IMR-90 (cell line): ENCODE results near the gene MTA3.

ENCODE experiments used
- CEBPB ChIP-seq: IDR thresholded peaks from 2 replicates; pipeline ENCODE4 v1.6.1; 2012; ENCODE audit warnings: low read depth, low read length, improper control_type of control experiment
- CTCF ChIP-seq: conservative IDR thresholded peaks from 2 replicates; pipeline ENCODE4 v1.5.1; 2012; ENCODE audit warnings: mild to moderate bottlenecking, low read depth, low read length, improper control_type of control experiment
- ELK1 ChIP-seq: fragments of 150-350 bp; IDR thresholded peaks from 2 replicates; pipeline ENCODE4 v1.6.1; 2016; ENCODE audit warnings: low read depth, mild to moderate bottlenecking, low read length, moderate library complexity, borderline replicate concordance
- MAZ ChIP-seq: IDR thresholded peaks from 2 replicates; pipeline ENCODE4 v1.6.1; 2012; ENCODE audit warnings: low read depth, mild to moderate bottlenecking, low read length, improper control_type of control experiment, moderate library complexity, borderline replicate concordance
- MXI1 ChIP-seq: IDR thresholded peaks from 2 replicates; pipeline ENCODE4 v1.6.1; 2012; ENCODE audit warnings: low read depth, mild to moderate bottlenecking, low read length, moderate library complexity, borderline replicate concordance
- POLR2A ChIP-seq: IDR thresholded peaks from 2 replicates; pipeline ENCODE4 v1.6.1; 2012; ENCODE audit warnings: mild to moderate bottlenecking, low read depth, low read length
- RAD21 ChIP-seq: IDR thresholded peaks from 2 replicates; pipeline ENCODE4 v1.6.1; 2012; ENCODE audit warnings: low read length, improper control_type of control experiment
- RFX5 ChIP-seq: IDR thresholded peaks from 2 replicates; pipeline ENCODE4 v1.8.0; 2012; ENCODE audit warnings: low read depth, mild to moderate bottlenecking, low read length, moderate library complexity
- SMC3 ChIP-seq: fragments of 150-350 bp; IDR thresholded peaks from 2 replicates; pipeline ENCODE4 v1.6.1; 2016; ENCODE audit warnings: low read depth, mild to moderate bottlenecking, antibody characterized with exemption, low read length, moderate library complexity

GRCh38 chr2:42618116-42618515 is 49.7 kb downstream of the MTA3 start:
- TF ChIP-seq POLR2A, result no peak
- TF ChIP-seq RFX5, result no peak
- no peak for TF ChIP-seq CTCF
- no peak for TF ChIP-seq RAD21
- no peak for TF ChIP-seq CEBPB
- TF ChIP-seq MXI1, result no peak
- no peak for TF ChIP-seq ELK1
- TF ChIP-seq MAZ, result no peak
- no peak for TF ChIP-seq SMC3
